GM18505 (cell line): ENCODE results near the gene NGF.

Experiments used
- ATAC-seq: cut with Tn5 transposase; IDR thresholded peaks from one replicate; pipeline ENCODE4 v1.9.1; 2021; ENCODE audit not compliant: unreplicated experiment
- POLR2A ChIP-seq: IDR thresholded peaks from 4 replicates; pipeline ENCODE4 v1.6.1; 2011; ENCODE audit warnings: borderline replicate concordance; ENCODE audit not compliant: insufficient read depth, insufficient read length; ENCODE audit errors: extremely low read depth

The NGF gene

DNA sequence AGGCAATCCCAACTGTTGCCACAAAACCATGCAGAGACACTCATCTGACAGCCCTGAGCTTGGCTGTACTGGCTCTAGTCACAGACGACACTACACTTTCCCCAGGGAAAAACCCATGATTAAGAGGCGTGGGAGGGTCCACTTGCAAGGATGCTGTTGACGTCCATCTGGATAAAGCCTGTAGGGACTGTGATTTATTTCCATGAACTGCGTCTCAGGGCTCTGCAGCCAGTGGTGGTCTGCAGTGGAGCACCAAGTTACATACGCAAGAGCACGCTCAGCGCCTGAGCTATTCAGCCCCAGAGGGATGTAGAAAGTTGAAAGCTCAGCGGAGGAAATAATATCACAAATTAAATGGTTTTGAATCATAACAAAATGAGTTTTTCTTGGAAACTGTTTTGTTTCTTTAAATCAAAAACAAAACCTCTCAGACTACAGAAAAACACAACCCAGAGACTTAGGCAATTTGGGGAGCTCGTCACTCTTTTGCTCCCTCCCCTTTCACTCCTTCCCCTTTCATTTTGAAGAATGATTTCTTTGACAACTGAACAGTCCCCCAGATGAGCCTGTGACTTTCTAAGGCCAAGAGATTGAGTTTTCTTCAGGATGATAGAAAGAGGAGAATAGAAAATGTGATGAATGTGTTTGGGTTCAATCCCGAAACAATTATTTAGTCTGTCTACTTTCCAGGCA lies 71.2 kb downstream of the NGF start:
- TF ChIP-seq POLR2A = no peak
- ATAC-seq = no peak

DNA sequence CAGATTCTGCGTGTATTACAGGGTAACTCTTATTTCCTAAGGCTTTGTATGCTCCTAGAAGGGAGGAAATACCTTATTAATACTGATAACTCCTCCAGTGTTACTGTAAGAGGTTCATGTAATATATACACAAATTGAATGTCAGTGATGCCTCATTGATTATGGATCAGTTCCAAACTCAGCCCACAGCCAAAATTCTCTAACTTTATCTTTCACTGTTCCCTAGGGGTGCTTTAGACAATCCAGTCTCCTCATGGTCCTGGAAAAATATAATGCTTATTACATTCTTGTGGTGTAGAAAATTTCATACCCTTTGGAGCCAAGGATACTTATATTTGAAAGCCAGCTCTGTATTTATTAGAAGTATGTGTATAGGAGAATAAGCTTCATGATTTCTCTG lies 73.0 kb downstream of the NGF start:
- no peak for ATAC-seq
- TF ChIP-seq POLR2A = no peak

DNA sequence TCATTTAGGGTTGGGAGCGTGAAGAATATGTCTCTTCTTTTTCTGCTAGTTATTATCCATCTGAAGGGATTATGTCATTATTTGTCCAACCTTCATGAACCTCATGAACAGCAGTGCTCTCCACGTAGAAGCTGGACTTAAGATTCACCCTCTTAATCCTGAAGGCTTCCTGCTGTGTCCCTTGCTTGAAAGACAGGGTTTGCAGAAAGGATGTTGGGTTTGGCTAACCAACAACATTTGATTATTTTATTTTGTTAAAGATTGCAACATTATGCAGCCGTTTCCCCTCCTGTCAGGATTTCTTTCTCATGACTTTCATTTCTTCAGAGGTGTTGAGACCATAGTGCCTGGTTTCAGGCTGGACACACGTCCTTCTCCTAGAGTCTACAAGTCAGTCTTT lies 75.2 kb downstream of the NGF start:
- ATAC-seq = no peak
- TF ChIP-seq POLR2A = no peak

DNA sequence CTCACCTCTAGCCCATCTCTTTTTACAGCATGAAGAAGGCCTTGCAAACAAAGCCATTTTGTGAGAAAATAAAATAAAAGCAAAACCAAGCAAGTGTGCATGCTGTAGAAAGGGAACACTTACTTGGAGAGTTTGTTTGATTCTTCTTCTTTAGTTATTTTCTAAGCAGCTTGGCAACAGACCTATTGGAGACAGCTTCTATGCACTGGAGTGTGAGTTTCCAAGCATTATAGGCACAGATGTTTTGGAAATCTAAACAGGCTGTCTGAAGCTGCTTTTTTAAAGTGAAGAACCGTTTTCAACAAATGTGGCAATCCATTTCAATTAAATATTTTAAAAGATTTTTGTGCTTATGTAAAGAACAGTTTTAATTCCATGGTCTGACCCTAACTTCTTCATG lies 76.6 kb downstream of the NGF start:
- no peak for TF ChIP-seq POLR2A
- ATAC-seq = no peak

DNA sequence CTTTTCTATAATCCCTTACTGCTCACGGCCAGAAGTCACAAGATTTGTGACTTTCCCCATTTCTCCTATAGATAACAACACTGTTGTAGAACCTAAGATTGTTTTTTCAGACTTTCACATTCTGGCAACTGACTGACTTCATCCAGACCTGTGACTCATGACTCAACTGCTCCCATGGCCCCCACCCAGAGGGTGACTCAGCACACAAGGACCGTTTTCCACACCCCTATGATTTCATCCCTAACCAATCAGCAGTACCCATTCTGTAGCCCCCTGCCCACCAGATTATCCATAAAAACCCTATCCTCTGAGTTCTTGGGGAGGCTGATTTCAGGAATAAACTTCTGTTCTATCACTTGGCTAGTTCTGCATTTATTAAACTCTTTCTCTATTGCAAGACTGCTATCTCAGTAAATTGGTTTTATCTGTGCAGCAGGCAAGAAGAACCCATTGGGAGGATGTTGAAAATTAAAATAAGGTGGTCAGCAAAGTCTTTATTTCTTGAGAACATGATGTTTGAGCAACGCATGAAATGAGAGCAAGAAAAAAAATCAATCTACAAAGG lies 79.7 kb downstream of the NGF start:
- no peak for ATAC-seq
- TF ChIP-seq POLR2A = no peak

DNA sequence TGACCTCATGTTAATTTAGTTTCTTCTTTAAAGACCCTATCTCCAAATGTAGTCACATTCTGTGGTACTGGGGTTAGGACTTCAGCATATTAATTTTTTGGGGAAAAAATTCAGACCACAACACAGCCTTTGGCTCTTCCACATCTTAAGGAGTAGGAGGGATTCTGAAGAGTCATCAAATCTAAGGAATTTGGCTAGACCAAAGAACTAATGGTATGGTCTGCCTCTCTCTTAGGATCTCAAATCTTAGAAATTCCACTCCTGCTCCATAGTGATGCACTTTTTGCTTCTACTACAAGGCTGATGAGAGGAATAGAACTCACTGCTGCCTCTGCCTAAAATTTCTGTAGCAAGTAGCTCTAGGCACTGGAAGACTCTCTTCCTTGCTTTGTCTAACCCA lies 80.5 kb downstream of the NGF start:
- no peak for TF ChIP-seq POLR2A
- ATAC-seq = no peak

DNA sequence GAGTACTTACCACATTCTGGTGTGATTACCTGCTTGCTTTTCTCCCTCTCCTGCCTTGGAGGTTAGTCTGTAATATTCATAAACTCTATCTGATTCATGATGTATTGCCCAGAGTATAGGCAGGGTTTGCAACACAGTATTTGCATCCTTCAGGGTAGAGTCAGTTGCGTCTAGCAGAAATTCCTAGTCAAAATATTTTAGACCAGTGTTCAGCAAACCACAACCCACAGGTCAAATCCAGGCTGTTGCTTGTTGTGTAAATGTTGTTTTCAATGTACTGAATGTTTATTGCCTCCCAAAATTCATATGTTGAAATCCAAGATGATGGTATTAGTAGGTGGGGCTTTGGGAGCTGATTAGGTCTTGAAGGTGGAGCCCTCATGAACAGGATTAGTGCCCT lies 82.9 kb downstream of the NGF start:
- no peak for TF ChIP-seq POLR2A
- ATAC-seq = no peak

DNA sequence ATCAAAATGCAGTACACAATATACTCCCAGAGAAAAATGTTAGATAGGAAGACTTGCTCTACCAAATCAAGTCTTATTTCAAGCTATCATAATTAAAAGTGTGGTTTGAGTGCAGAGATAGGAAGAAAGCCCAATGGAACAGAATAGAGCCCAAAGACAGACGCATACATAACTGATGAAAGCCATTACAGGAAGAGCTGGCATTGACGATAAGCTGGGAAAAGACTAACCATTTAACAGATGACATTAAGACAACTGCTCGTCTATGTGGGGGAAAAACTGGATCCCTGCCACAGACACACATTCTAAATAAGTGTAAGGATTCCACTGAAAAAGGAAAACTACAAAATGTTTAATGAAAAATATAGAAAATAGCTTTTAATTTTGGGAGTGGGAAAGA lies 85.5 kb downstream of the NGF start:
- TF ChIP-seq POLR2A = no peak
- ATAC-seq = no peak

DNA sequence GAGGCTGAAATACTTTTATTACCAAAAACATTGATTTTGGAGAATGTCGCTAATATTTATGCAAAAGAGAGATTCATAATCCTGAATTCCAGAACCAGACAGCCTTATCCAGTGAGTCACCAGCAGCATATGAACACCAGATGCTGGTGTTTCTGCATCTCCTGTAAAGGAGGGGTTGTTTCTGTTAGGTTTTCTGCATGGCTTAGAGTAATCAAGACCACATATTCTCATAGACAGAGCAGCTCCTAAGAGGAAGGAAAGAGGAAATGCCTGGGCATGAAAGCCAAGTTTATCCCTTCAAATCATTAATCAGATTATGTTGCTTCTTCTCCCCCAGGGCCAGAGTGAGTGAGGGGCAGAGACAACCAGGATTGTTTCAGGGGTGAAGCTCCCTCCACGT lies 86.2 kb downstream of the NGF start:
- no peak for TF ChIP-seq POLR2A
- ATAC-seq = no peak

DNA sequence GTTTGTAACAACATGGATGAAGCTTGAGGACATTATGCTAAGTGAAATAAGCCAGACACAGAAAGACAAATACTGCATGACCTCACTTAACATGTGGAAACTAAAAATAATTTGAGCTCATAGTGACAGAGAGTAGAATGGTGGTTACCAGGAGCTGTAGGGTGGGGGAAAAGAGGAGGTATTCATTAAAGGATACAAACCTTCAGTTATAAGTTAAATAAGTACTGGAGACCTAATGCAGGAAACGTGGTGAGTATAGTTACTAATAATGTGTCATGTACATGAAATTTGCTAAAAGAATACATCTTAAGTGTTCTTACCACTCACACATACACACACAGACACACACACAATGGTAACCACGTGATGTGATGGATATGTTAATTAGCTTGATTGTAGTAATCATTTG lies 86.7 kb downstream of the NGF start:
- TF ChIP-seq POLR2A = no peak
- ATAC-seq = no peak

DNA sequence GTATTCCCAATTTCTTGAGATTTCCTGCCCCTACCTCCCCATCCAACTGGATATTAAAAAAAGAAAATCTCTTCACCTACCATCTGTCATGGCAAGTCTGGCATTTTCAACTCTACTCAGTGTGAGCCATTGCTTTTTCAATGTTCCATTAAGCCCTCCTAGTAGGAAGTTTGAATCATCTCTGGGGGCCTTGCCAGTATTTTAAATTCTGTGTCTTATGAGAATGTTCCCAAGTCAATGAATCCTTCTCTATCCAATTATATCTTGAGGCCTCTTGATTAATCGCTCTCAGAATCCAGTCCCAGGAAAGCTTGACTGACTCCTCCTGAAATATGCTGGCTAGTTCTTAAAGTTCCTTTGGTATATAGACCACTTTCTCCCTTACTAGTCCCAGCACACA lies 91.5 kb downstream of the NGF start:
- no peak for ATAC-seq
- no peak for TF ChIP-seq POLR2A

DNA sequence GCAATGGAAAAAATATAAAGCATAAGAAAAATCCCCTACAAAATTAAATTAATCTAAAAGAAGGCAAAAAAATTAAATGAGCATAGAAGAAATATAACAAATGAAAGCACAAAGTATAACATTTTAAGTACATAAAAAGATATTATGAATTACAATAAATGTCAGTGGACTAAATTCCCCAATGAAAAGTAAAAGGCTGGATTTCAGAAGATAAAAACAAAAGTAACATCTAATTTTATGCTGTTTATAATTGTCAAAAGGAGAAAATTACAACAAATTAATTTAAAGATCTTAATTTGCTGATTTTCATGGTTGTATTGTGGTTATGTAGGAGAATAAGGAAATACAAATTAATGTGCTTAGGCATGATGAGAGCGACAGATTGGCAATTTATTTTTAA lies 92.8 kb downstream of the NGF start:
- no peak for TF ChIP-seq POLR2A
- ATAC-seq = no peak

DNA sequence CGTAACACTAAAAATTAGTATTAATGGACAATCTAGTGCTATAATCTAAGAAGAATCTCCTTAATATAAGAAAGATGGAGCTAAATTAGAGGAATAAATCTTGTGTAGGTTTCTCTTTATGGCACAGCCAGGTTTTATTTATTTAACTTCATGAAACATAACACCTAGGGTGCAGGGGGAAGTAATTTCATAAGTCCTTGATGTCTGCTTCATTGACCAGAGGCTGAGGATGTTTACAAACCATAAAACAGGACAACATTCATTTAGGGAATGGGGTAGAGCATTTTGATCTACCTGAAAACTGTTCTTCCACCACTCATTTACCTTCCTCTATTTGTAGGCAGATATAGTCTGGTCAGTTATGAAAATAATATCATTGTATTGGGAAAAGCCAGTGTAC lies 95.5 kb downstream of the NGF start:
- no peak for TF ChIP-seq POLR2A
- ATAC-seq = no peak

DNA sequence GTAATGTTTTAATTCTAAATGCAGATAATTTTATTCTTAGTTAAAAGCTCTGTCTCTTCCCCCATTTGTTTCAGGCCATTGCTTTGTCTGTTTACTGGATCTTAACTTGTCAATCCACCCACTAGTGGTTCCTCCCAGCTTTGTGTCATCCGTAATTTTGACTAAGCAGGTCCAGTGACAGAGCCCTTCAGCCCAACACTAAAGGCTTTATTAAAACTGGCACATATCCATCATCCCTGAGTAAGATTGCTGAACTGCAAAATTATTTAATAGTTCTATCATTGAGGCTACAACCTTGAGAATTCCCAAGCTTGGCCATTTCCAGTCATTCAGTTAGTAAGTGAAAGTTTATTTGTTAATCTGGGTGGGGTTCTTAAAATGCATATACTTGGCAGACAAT lies 96.7 kb downstream of the NGF start:
- no peak for TF ChIP-seq POLR2A
- ATAC-seq = no peak

DNA sequence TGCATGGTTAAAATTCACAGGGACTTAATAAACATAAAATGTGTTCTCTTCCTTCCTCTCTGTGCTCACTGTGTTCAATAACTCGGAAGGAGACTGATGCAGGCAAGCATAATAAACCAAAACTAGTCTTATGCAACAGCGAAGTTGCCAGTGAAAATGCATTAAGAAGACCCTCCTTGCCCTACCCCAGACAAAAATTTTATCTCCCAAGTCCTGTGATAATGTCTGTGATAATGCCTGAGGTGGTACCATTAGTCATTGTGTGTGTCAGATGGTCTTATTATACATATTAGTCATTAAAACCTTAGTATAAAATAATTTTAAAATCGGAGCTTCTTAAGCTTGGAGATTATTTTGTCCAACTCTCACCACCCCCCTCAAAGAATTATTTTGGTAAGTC lies 97.8 kb downstream of the NGF start:
- TF ChIP-seq POLR2A = no peak
- ATAC-seq = no peak

DNA sequence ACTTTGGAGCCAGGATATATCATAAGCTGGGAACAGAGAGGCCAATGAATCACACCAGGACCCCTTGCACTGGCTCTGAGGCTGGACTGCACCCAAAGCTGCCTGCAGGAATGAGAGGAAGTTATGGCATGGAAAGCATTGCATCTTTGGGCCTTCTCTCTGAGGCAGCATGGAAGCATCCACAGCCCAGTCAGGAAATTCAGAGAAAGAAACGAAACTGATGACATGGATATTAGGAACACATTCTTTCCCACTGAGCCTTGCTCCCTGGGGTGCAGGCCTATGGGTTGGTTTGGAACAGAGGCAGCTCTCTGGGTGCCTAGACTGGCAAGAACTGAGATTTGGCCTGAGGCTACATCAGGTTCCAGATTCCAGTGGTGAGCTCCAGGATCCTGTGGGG lies 98.6 kb downstream of the NGF start:
- no peak for ATAC-seq
- TF ChIP-seq POLR2A = no peak

DNA sequence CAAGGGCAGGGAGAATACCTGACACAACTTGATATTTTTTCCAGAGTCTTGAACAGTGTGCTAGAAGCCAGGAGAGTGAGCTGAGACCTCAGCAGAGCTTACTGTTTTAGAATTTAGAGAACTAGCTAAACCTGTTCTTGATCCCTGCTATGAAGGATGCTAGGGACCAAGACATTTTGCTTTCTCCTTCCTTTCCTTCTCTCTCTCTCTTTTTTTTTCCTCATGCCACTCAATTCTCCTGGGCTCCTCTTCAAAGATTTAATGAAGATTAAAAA lies 99.0 kb downstream of the NGF start:
- TF ChIP-seq POLR2A = no peak
- no peak for ATAC-seq
